SK-MEL-5 (cell line): ENCODE results near the gene LRP11. TPM values are rescaled to one million over a fixed set of nuclear protein-coding genes. Genes with fewer than 3 reads are reported as not detected.

Experiments used
- DNase-seq: peaks from one replicate; pipeline ENCODE4 v3.0.0-alpha.2; 2016; ENCODE audit warnings: low read depth, low spot score
- in situ Hi-C: cut with HindIII; loops from 2 replicates; pipeline ENCODE4 v1.10.0; 2016; ENCODE audit warnings: low sequenced_read_pairs, high pct_unique_total_duplicates, low pct_unique_long_range_greater_than_20kb
- total RNA-seq: library from RNA; depleted of rRNA; stranded (reverse); fragments of >200 nt; shearing (Covaris generic); gene quantifications from 2 replicates; pipeline ENCODE4 v1.2.3, GENCODE V29; 2014; rRNA removed

Gene LRP11
- total RNA-seq, 1 experiment from 2014 or later: 25.5 TPM

DNA sequence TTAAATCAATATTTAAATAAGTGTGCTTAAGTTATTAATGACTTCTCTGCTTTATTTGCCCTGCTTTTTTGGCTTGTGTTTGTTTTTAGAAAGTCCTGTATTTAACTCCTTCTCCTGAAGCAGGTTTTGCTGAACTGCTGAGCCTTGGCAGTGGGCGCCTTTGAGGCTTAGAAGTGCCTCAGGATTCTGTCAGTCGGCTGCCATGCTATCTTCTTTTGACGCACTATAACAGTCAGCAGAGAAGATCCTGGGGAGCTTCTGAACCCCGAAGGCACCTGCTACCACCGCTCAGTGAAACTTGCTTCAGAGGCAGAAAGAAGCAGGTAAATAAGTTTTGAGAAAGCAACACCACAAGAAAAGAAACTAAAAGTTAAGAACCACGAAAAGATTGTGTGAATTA lies 92.2 kb downstream of the LRP11 start:
- in situ Hi-C loops: no loop called here
- DNase-seq: no peak

- in situ Hi-C loops: no loop called here
- no peak for DNase-seq
These were observed 93.0 kb downstream of the LRP11 start for GRCh38 chr6:149771185-149771584.

GRCh38 chr6:149769676-149770075 lies 94.5 kb downstream of the LRP11 start:
- in situ Hi-C loops: no loop called here
- no peak for DNase-seq

Other genes with a start within 250 kb of the LRP11 start
- gene KATNA1, start 215.6 kb downstream of the LRP11 start, total RNA-seq: 20.8 and 21.2 TPM in 2 replicates
- 12.8 and 17.1 TPM in 2 replicates for gene LATS1, start 146.3 kb downstream of the LRP11 start, total RNA-seq
- gene NUP43, start 117.8 kb downstream of the LRP11 start, total RNA-seq: 31.3 and 33.4 TPM in 2 replicates
- 194 and 197 TPM in 2 replicates for gene PCMT1, start 114.6 kb downstream of the LRP11 start, total RNA-seq
- not detected in 2 replicates for gene RAET1E, start 33.8 kb upstream of the LRP11 start, total RNA-seq
- gene RAET1G, start 58.8 kb upstream of the LRP11 start, total RNA-seq: not detected in 2 replicates
- 0.37 and 0.61 TPM in 2 replicates for gene ULBP2, start 77.7 kb upstream of the LRP11 start, total RNA-seq
- gene ULBP1, start 99.6 kb upstream of the LRP11 start, total RNA-seq: not detected in 2 replicates
- not detected in 2 replicates for gene RAET1L, start 161.2 kb upstream of the LRP11 start, total RNA-seq
- gene ULBP3, start 204.8 kb upstream of the LRP11 start, total RNA-seq: 2.7 and 4.2 TPM in 2 replicates